ENCODE data around the gene RPS19BP1. TPM values are rescaled to one million over a fixed set of nuclear protein-coding genes. Genes with fewer than 3 reads are reported as not detected.

Gene RPS19BP1
- total RNA-seq, 1 donor from 2014 or later: 58.7 TPM

DNA sequence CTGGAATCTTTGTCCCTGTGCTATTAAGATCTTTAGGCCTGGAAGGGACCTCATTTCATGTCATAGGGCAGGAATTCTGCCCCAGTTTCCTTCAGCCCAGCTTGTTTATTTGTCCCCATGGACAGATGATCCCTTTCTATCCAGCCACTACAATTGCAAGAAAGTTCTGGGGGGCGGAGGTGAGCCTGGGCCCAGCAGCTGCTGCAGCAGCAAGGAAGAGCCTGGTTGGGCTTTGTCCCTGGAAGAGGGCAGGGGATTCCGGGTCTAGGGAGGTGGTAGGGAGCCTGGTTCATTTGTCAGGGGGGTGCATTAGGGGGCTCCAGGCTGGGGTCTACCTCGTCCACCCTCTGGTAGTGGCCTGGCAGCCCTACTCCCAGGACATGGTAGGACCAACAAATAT lies 21.6 kb upstream of the RPS19BP1 start:
- FAIRE-seq: no peak
- no peak overlapping the region for H3K4me3 Mint-ChIP-seq (ENCODE audit: unreplicated experiment)
- H3K9me3 ChIP-seq (ENCODE audit: insufficient read depth, low read depth, low read length): no peaks in the 10 kb centered on the region
- TF ChIP-seq EZH2 (IDR thresholded peaks at IDR 0.05; ENCODE audit: insufficient read depth, low read length) (no peak), CTCF (IDR thresholded peaks at IDR 0.05; ENCODE audit: insufficient read depth, low read depth, low read length) (no peak)
- H3K4me1 Mint-ChIP-seq (ENCODE audit: low read depth, unreplicated experiment): no peaks in the 10 kb centered on the region
- H3K79me2 ChIP-seq (ENCODE audit: insufficient read depth, low read length): no peaks in the 10 kb centered on the region
- peaks cover 59% of the 10 kb centered on the region for H3K27me3 Mint-ChIP-seq (ENCODE audit: low read depth, unreplicated experiment)
- H3K4me3 ChIP-seq (ENCODE audit: insufficient read depth, low read depth, low read length): no peak overlapping the region
- H4K20me1 ChIP-seq (ENCODE audit: insufficient read depth, low read length): no peaks in the 10 kb centered on the region
- H3K36me3 Mint-ChIP-seq (ENCODE audit: low read depth, unreplicated experiment): peaks cover 3% of the 10 kb centered on the region
- no peak overlapping the region for H2AFZ ChIP-seq (ENCODE audit: low read depth, low read length)
- H3K4me1 ChIP-seq (ENCODE audit: insufficient read depth, low read length): no peaks in the 10 kb centered on the region
- H3K27ac ChIP-seq (ENCODE audit: low read depth, low read length): no peak overlapping the region
- H3K9ac ChIP-seq (ENCODE audit: low read length): no peak overlapping the region
- H3K27ac Mint-ChIP-seq (ENCODE audit: unreplicated experiment): no peak overlapping the region
- no peaks in the 10 kb centered on the region for H3K36me3 ChIP-seq (ENCODE audit: insufficient read depth, low read length)
- no peak for DNase-seq (ENCODE audit: low read depth)
- H3K4me2 ChIP-seq (ENCODE audit: low read length): no peak overlapping the region
- H3K27me3 ChIP-seq (ENCODE audit: insufficient read depth, low read length): peaks cover 48% of the 10 kb centered on the region
- no peaks in the 10 kb centered on the region for H3K9me3 Mint-ChIP-seq (ENCODE audit: unreplicated experiment)

DNA sequence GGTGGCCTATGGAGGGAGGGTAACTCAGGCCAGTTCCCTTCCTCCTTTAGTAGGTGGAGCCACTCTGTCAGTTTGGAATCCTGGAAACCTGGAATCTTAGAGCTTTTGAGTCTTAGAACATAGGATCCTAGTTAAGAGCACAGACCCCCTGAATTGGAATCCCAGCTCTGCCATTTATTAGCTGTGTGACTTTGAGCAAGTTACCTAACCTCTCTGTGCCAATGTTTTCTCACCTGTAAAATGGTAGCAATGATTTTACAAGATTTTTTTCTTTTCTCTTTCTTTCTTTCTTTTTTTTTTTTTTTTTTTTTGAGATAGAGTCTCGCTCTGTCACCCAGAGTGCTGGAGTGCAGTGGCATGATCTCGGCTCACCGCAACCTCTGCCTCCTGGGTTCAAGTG lies 20.9 kb upstream of the RPS19BP1 start:
- Mint-ChIP-seq H3K4me3 (ENCODE audit: unreplicated experiment) (no peak overlapping the region), H3K27ac (ENCODE audit: unreplicated experiment) (no peak overlapping the region), H3K4me1 (ENCODE audit: low read depth, unreplicated experiment) (no peaks in the 10 kb centered on the region), H3K36me3 (ENCODE audit: low read depth, unreplicated experiment) (peaks cover 3% of the 10 kb centered on the region), H3K27me3 (ENCODE audit: low read depth, unreplicated experiment) (peaks cover 59% of the 10 kb centered on the region), H3K9me3 (ENCODE audit: unreplicated experiment) (no peaks in the 10 kb centered on the region)
- DNase-seq (ENCODE audit: low read depth) (no peak), FAIRE-seq (no peak)
- Histone ChIP-seq H3K36me3 (ENCODE audit: insufficient read depth, low read length) (no peaks in the 10 kb centered on the region), H3K4me3 (ENCODE audit: insufficient read depth, low read depth, low read length) (no peak overlapping the region), H3K9me3 (ENCODE audit: insufficient read depth, low read depth, low read length) (no peaks in the 10 kb centered on the region), H3K79me2 (ENCODE audit: insufficient read depth, low read length) (no peaks in the 10 kb centered on the region), H4K20me1 (ENCODE audit: insufficient read depth, low read length) (no peaks in the 10 kb centered on the region), H2AFZ (ENCODE audit: low read depth, low read length) (no peak overlapping the region), H3K4me1 (ENCODE audit: insufficient read depth, low read length) (no peaks in the 10 kb centered on the region), H3K9ac (ENCODE audit: low read length) (no peak overlapping the region), H3K27ac (ENCODE audit: low read depth, low read length) (no peak overlapping the region), H3K4me2 (ENCODE audit: low read length) (no peak overlapping the region), H3K27me3 (ENCODE audit: insufficient read depth, low read length) (peaks cover 45% of the 10 kb centered on the region)
- no peak for TF ChIP-seq EZH2 (IDR thresholded peaks at IDR 0.05; ENCODE audit: insufficient read depth, low read length)

DNA sequence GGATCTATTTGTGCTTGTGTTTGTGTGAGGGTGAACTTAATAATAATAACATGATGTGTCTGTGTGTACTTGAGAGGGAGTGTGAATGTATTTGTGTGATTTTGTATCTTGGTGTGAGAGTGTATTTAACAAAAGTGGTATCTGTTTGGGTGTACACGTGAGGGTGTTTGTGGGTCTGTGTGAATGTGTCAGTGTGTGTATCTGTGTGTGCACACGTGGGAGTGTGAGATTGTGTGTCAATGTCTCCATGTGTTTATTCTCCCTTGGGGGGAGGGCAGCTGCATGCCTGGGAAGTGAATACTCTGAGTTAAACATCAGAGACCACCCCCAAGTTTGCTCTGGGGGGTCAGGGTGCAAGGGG lies 15.0 kb upstream of the RPS19BP1 start:
- peaks cover 22% of the 10 kb centered on the region for H3K27me3 ChIP-seq (ENCODE audit: insufficient read depth, low read length)
- peaks cover 12% of the 10 kb centered on the region for H3K4me1 Mint-ChIP-seq (ENCODE audit: low read depth, unreplicated experiment)
- peaks cover 60% of the 10 kb centered on the region for H3K27me3 Mint-ChIP-seq (ENCODE audit: low read depth, unreplicated experiment)

More for the DNA sequence above, 15.0 kb upstream of the RPS19BP1 start:
- Histone ChIP-seq H4K20me1 (ENCODE audit: insufficient read depth, low read length) (no peaks in the 10 kb centered on the region), H3K4me1 (ENCODE audit: insufficient read depth, low read length) (peaks cover 3% of the 10 kb centered on the region), H3K36me3 (ENCODE audit: insufficient read depth, low read length) (no peaks in the 10 kb centered on the region), H3K27ac (ENCODE audit: low read depth, low read length) (no peak overlapping the region), H3K4me3 (ENCODE audit: insufficient read depth, low read depth, low read length) (no peak overlapping the region), H3K79me2 (ENCODE audit: insufficient read depth, low read length) (no peaks in the 10 kb centered on the region), H3K9me3 (ENCODE audit: insufficient read depth, low read depth, low read length) (no peaks in the 10 kb centered on the region), H3K9ac (ENCODE audit: low read length) (no peak overlapping the region), H3K4me2 (ENCODE audit: low read length) (no peak overlapping the region), H2AFZ (ENCODE audit: low read depth, low read length) (no peak overlapping the region)
- FAIRE-seq: no peak
- TF ChIP-seq CTCF (IDR thresholded peaks at IDR 0.05; ENCODE audit: insufficient read depth, low read depth, low read length): no peak
- TF ChIP-seq EZH2 (IDR thresholded peaks at IDR 0.05; ENCODE audit: insufficient read depth, low read length): no peak
- Mint-ChIP-seq H3K27ac (ENCODE audit: unreplicated experiment) (no peak overlapping the region), H3K4me3 (ENCODE audit: unreplicated experiment) (no peak overlapping the region), H3K36me3 (ENCODE audit: low read depth, unreplicated experiment) (no peaks in the 10 kb centered on the region), H3K9me3 (ENCODE audit: unreplicated experiment) (no peaks in the 10 kb centered on the region)
- no peak for DNase-seq (ENCODE audit: low read depth)

Data from astrocyte (in vitro differentiated cells and primary cell).